Spleen (tissue), 11 donors: ENCODE results near the gene DOCK11. TPM values are rescaled to one million over a fixed set of nuclear protein-coding genes. Genes with fewer than 3 reads are reported as not detected.

Experiments
- DNase-seq: peaks from one replicate; pipeline ENCODE4 v3.0.0-alpha.2; 2020
- H3K27ac ChIP-seq, 8 donors: fragments of 200-600 bp; sonication (generic) in 7 of 8; 1 replicate in 4 of 8; 2 replicates in 4 of 8; pipeline versions ENCODE4 v1.5.0 to v1.8.0; 2016 to 2021; ENCODE audit warnings: inconsistent platforms in 4 of 8, mild to moderate bottlenecking in 4 of 8, moderate library complexity in 1 of 8
- H3K27me3 ChIP-seq, 7 donors: fragments of 200-600 bp; sonication (generic) in 6 of 7; replicated peaks in 1 of 7; 1 replicate in 4 of 7; 2 replicates in 3 of 7; pipeline versions ENCODE4 v1.5.0 to v1.8.0; 2016 to 2021; ENCODE audit warnings: inconsistent platforms in 3 of 7, mild to moderate bottlenecking in 1 of 7
- H3K36me3 ChIP-seq, 6 donors: fragments of 200-600 bp; sonication (generic) in 5 of 6; 1 replicate in 4 of 6; 2 replicates in 2 of 6; pipeline versions ENCODE4 v1.5.0 to v1.8.0; 2016 to 2021; ENCODE audit warnings: inconsistent platforms in 2 of 6
- H3K4me1 ChIP-seq, 6 donors: fragments of 200-600 bp; sonication (generic) in 5 of 6; 1 replicate in 3 of 6; 2 replicates in 3 of 6; pipeline versions ENCODE4 v1.5.0 to v1.8.0; 2016 to 2021; ENCODE audit warnings: inconsistent platforms in 3 of 6
- H3K4me3 ChIP-seq, 8 donors: fragments of 200-600 bp; sonication (generic) in 7 of 8; 1 replicate in 4 of 8; 2 replicates in 4 of 8; pipeline versions ENCODE4 v1.5.0 to v1.8.0; 2016 to 2021; ENCODE audit warnings: inconsistent platforms in 4 of 8, mild to moderate bottlenecking in 4 of 8, moderate library complexity in 2 of 8
- H3K9me3 ChIP-seq, 8 donors: fragments of 200-600 bp; sonication (generic) in 7 of 8; 1 replicate in 4 of 8; 2 replicates in 4 of 8; pipeline versions ENCODE4 v1.5.0 to v1.8.0; 2016 to 2021; ENCODE audit warnings: inconsistent platforms in 4 of 8
- POLR2A ChIP-seq, 3 donors: fragments of 450-650 bp; IDR thresholded peaks; one replicate each; pipeline ENCODE4 v1.5.1; 2017; ENCODE audit warnings: antibody characterized with exemption in 3 of 3, mild to moderate bottlenecking in 1 of 3
- POLR2AphosphoS5 ChIP-seq, 3 donors: sonication (generic); formaldehyde crosslinking; IDR thresholded peaks; one replicate each; pipeline ENCODE4 v1.5.1; 2017; ENCODE audit warnings: antibody characterized with exemption in 3 of 3
- WGBS, 5 donors: extraction: QIAGEN DNeasy Blood & Tissue Kit in 3 of 5; methylation state at CpG; one replicate each; pipeline versions ENCODE4 v1.1.5 to v1.1.7; 2013 to 2018; 5-methylcytosine and 5-hydroxymethylcytosine counted together
- intact Hi-C: fragments of 100-400 bp; cut with DNase I; formaldehyde crosslinking; loops from one replicate; pipeline ENCODE4 v1.15.0; 2023; ENCODE audit warnings: low total_unique reads
- polyA plus RNA-seq, 3 donors: library from polyadenylated mRNA; stranded (reverse); fragments of 200-250 nt; gene quantifications; one replicate each; pipeline ENCODE4 v1.2.1, GENCODE V29; 2013
- total RNA-seq, 7 donors: library from RNA; depleted of rRNA in 3 of 7; stranded (reverse); fragments of >200 nt in 3 of 7; fragmentation: NEBNext Ultra II Directional in 4 of 7; extraction: Animal tissue kit (Norgen Biotek cat#: 25700) in 4 of 7; gene quantifications; one replicate each; pipeline versions ENCODE4 v1.1.0 to v1.2.1, GENCODE V29; 2016 to 2021
- TF ChIP-seq, protein P1 (sequence below), 11 experiments: fragments of 200-600 bp in 7 of 11; fragments of 450-650 bp in 4 of 11; sonication (generic) in 4 of 11; IDR thresholded peaks in 8 of 11; conservative IDR thresholded peaks in 3 of 11; 1 replicate in 7 of 11; 2 replicates in 4 of 11; pipeline versions ENCODE4 v1.4.0 to v1.8.0; 2016 to 2021; ENCODE audit warnings: antibody characterized with exemption in 11 of 11, inconsistent platforms in 4 of 11, mild to moderate bottlenecking in 1 of 11
- donor health status: healthy with polysubstance abuse.
- donor health status: DM: no; HTN: no; CAD: no; lungs with moderate emphysema.
- donor health status: DM: no; HTN: no; CAD: no.
- donor health status: Bipolar disorder and iron deficiency.
- donor health status: healthy.
- donor health status: DM: no; HTN: no; CAD: no.
- donor health status: DM: yes; HTN: yes; CAD: no.

DOCK11 gene
- total and polyA plus RNA-seq, 10 donors, result 32.8 to 68.9 (median 56.0) TPM

DNA sequence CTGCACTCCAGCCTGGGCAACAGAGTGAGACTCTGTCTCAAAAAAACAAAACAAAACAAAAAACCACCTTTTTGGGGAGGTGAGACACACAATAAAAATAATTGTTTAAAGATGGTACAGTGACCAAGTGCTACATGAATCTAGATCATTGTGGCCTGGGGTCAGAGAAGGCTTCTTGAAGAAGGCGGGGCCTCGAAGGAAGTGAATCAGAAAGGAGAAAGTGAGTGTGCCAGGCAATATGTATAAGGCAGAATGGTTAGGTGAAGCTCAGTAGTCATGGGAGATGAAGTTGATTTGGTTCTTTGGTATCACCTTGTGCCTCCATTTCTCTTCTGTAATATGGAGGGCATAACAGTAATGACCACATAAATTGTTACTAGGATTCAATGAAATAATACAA lies 58.9 kb downstream of the DOCK11 start:
- TF ChIP-seq, protein P1, sequence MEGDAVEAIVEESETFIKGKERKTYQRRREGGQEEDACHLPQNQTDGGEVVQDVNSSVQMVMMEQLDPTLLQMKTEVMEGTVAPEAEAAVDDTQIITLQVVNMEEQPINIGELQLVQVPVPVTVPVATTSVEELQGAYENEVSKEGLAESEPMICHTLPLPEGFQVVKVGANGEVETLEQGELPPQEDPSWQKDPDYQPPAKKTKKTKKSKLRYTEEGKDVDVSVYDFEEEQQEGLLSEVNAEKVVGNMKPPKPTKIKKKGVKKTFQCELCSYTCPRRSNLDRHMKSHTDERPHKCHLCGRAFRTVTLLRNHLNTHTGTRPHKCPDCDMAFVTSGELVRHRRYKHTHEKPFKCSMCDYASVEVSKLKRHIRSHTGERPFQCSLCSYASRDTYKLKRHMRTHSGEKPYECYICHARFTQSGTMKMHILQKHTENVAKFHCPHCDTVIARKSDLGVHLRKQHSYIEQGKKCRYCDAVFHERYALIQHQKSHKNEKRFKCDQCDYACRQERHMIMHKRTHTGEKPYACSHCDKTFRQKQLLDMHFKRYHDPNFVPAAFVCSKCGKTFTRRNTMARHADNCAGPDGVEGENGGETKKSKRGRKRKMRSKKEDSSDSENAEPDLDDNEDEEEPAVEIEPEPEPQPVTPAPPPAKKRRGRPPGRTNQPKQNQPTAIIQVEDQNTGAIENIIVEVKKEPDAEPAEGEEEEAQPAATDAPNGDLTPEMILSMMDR (IDR thresholded peaks at IDR 0.05 in 8 of 11, conservative IDR thresholded peaks at IDR 0.05 in 3 of 11), result no peak
- no peak for TF ChIP-seq POLR2AphosphoS5 (IDR thresholded peaks at IDR 0.05)
- no peak for TF ChIP-seq POLR2A (IDR thresholded peaks at IDR 0.05)
- 71 to 100% (median 90%) methylated on average over 2 of the region's 2 CpGs for WGBS, 5 donors

DNA sequence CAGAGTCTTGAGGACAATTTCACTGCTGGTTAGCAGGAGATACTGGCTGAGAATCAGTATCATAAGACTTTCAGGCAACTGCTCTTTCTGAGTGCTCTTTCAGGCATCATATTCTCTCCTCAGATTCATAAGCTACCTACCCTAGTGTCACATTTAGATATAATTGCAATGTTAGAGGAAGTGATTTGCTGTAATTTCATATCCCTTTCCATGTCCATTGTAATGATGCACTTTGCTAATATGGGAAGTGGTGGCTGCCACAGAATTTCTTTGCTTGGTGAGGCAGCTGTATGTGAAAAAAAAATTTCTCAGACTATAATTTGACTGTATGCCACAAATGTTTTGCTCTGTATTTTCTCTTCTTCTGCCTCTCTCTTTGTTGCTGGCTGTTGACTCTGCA lies 63.3 kb downstream of the DOCK11 start:
- Histone ChIP-seq H3K9me3 (no peaks in the 10 kb centered on the region), H3K36me3 (peaks cover 0 to 67% (median 5%) of the 10 kb centered on the region in 6 donors), H3K4me1 (no peaks in the 10 kb centered on the region), H3K27me3 (no peaks in the 10 kb centered on the region), H3K27ac (no peak overlapping the region), H3K4me3 (no peak overlapping the region)
- TF ChIP-seq POLR2AphosphoS5 (IDR thresholded peaks at IDR 0.05), result no peak
- TF ChIP-seq, protein P1 (IDR thresholded peaks at IDR 0.05 in 8 of 11, conservative IDR thresholded peaks at IDR 0.05 in 3 of 11), result no peak
- no peak for TF ChIP-seq POLR2A (IDR thresholded peaks at IDR 0.05)
- intact Hi-C loops, result no loop called here
- no peak for DNase-seq

More for the DNA sequence above, 58.9 kb downstream of the DOCK11 start:
- no peak for DNase-seq
- Histone ChIP-seq H3K36me3 (peaks cover 0 to 63% (median 1%) of the 10 kb centered on the region in 6 donors), H3K9me3 (no peaks in the 10 kb centered on the region), H3K4me3 (no peak overlapping the region), H3K27ac (no peak overlapping the region), H3K27me3 (no peaks in the 10 kb centered on the region), H3K4me1 (peaks cover 0 to 7% (median 0%) of the 10 kb centered on the region in 6 donors)
- intact Hi-C loops, result no loop called here

DNA sequence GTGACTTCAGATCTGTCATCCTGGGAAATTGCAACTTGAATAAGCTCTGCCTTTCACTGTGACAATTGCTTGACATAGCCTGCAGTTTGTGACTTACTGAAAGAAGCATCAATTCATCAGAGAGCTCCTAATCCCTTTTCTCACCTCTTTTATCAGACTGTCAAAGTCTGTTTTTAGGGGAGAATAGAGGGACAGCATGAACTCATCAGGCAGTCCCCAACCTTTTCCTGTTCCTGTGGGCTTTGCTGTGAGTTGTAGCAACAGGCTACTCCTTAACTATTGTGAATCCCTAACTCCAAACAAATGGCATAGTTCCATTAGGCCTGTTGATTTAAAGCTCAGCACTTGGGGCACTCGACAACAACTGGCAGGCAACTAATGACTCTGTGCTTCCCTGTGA lies 64.9 kb downstream of the DOCK11 start:
- WGBS, 5 donors, result 60 to 83% (median 82%) methylated on average over 1 of the region's 1 CpG
- Histone ChIP-seq H3K4me3 (no peak overlapping the region), H3K9me3 (no peaks in the 10 kb centered on the region), H3K27ac (no peak overlapping the region), H3K27me3 (no peaks in the 10 kb centered on the region), H3K36me3 (peaks cover 0 to 66% (median 5%) of the 10 kb centered on the region in 6 donors), H3K4me1 (no peaks in the 10 kb centered on the region)
- DNase-seq, result no peak
- intact Hi-C loops, result no loop called here
- no peak for TF ChIP-seq POLR2AphosphoS5 (IDR thresholded peaks at IDR 0.05)
- no peak for TF ChIP-seq POLR2A (IDR thresholded peaks at IDR 0.05)
- TF ChIP-seq, protein P1 (IDR thresholded peaks at IDR 0.05 in 8 of 11, conservative IDR thresholded peaks at IDR 0.05 in 3 of 11), result no peak

DNA sequence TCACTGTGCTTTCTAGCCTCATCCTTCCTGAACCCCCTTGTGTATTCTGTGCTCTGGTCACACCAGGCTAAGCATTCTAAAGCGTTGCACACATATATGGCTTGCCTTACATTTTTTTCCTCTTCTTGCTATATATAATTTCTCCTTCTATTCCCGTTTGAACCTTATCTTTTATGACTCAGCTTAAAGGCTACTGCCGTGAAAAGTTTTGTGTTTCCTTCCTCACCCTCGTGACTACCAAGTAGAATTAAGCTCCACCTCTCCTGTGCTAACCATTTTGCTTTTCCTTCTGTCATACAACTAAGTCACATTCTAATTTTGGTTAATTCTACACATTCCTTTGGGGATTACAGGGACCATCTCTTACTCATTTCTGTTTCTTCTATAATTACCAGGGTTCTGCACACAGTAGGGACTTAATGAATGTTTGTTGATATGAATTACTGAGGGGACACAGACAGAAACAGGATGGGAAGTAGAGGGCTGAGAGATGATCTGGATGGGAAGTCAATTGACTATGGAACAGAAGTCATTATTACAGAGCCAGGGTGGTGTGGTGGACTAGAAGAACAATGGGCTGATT lies 67.1 kb downstream of the DOCK11 start:
- 32 to 41% (median 36%) methylated on average over 4 of the region's 4 CpGs for WGBS, 5 donors
- Histone ChIP-seq H3K36me3 (peaks cover 0 to 70% (median 8%) of the 10 kb centered on the region in 6 donors), H3K27me3 (no peaks in the 10 kb centered on the region), H3K27ac (no peak overlapping the region), H3K4me1 (no peaks in the 10 kb centered on the region), H3K4me3 (no peak overlapping the region), H3K9me3 (no peaks in the 10 kb centered on the region)
- intact Hi-C loops, result no loop called here
- TF ChIP-seq, protein P1 (IDR thresholded peaks at IDR 0.05 in 8 of 11, conservative IDR thresholded peaks at IDR 0.05 in 3 of 11), result no peak
- TF ChIP-seq POLR2A (IDR thresholded peaks at IDR 0.05) (no peak), POLR2AphosphoS5 (IDR thresholded peaks at IDR 0.05) (no peak)
- DNase-seq, result no peak
